ENCODE measurements around the gene NABP1. TPM values are rescaled to one million over a fixed set of nuclear protein-coding genes. Genes with fewer than 3 reads are reported as not detected.

The NABP1 gene
- total RNA-seq, 1 donor from 2014 or later, result 13.0 TPM

DNA sequence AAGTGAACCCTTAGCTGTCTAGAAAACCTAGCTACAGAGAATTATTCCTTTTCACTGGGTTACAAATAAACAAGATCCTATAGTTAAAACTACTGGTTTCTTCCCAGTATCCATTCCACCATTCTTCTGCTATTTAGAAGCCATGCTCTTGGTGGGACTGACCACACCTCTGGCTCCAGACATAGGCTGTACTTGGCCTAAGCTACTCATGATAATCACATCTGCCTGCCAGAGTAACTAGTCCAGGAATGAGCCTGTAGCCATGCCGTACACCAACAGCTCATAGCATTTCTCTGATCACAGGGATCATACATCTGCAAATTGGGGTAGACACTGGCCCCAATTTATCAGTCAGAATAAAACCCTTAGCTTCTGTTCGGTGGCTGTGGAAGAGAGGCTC lies 33.7 kb downstream of the NABP1 start:
- Mint-ChIP-seq H3K4me1 (ENCODE audit: low read depth, unreplicated experiment) (peaks cover 19% of the 10 kb centered on the region), H3K4me3 (ENCODE audit: unreplicated experiment) (no peak overlapping the region), H3K9me3 (ENCODE audit: unreplicated experiment) (no peaks in the 10 kb centered on the region), H3K36me3 (ENCODE audit: unreplicated experiment) (no peaks in the 10 kb centered on the region), H3K27ac (ENCODE audit: unreplicated experiment) (no peak overlapping the region), H3K27me3 (ENCODE audit: unreplicated experiment) (no peaks in the 10 kb centered on the region)
- DNase-seq, result no peak
- TF ChIP-seq, protein P1, sequence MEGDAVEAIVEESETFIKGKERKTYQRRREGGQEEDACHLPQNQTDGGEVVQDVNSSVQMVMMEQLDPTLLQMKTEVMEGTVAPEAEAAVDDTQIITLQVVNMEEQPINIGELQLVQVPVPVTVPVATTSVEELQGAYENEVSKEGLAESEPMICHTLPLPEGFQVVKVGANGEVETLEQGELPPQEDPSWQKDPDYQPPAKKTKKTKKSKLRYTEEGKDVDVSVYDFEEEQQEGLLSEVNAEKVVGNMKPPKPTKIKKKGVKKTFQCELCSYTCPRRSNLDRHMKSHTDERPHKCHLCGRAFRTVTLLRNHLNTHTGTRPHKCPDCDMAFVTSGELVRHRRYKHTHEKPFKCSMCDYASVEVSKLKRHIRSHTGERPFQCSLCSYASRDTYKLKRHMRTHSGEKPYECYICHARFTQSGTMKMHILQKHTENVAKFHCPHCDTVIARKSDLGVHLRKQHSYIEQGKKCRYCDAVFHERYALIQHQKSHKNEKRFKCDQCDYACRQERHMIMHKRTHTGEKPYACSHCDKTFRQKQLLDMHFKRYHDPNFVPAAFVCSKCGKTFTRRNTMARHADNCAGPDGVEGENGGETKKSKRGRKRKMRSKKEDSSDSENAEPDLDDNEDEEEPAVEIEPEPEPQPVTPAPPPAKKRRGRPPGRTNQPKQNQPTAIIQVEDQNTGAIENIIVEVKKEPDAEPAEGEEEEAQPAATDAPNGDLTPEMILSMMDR (IDR thresholded peaks at IDR 0.05; ENCODE audit: partially characterized antibody, unreplicated experiment), result no peak

DNA sequence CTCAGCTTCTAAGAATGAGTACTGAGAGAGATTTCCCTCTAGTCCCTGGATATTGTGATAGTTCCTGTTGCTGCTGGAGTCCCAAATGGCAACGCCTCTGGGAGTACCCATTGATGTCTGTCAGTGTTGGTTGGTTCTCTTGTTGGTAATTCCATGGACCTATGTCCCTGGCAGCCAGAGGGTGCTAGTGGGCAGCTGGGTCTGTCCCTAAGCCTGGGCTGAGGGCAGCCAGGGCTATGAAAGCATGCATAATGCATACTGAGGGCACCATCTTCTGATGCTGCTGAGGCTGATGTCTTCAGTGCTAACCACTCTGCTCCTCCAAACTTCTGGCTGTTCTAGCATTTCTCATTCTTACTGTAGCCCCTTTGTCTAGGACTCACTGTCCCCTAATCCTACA lies 35.9 kb downstream of the NABP1 start:
- H3K4me3 Mint-ChIP-seq (ENCODE audit: unreplicated experiment), result no peak overlapping the region
- H3K9me3 Mint-ChIP-seq (ENCODE audit: unreplicated experiment), result peaks cover 5% of the 10 kb centered on the region
- no peak for DNase-seq
- H3K36me3 Mint-ChIP-seq (ENCODE audit: unreplicated experiment), result no peaks in the 10 kb centered on the region
- H3K27me3 Mint-ChIP-seq (ENCODE audit: unreplicated experiment), result peaks cover 4% of the 10 kb centered on the region
- TF ChIP-seq, protein P1 (IDR thresholded peaks at IDR 0.05; ENCODE audit: partially characterized antibody, unreplicated experiment), result no peak
- peaks cover 32% of the 10 kb centered on the region for H3K4me1 Mint-ChIP-seq (ENCODE audit: low read depth, unreplicated experiment)
- no peak overlapping the region for H3K27ac Mint-ChIP-seq (ENCODE audit: unreplicated experiment)

DNA sequence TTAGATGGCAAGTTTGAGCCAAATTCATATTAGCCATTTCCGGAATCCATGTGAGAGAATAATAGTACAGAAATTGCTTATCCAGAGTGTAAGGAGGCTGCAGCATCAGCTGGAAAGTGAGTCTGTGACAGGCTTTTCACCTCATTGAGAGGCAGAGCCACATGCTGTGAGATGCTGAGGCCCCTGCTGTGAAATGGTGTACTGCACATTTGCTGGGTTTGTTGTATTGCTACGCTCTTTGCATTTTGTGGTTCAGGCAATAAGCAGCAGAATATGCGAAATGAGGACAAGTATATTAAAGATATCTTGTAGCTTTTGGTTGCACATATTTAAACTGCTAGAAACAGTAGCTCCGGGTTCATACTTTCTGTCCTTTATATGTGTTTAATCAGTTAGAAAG lies 37.0 kb downstream of the NABP1 start:
- Mint-ChIP-seq H3K27me3 (ENCODE audit: unreplicated experiment) (peaks cover 4% of the 10 kb centered on the region), H3K27ac (ENCODE audit: unreplicated experiment) (peak overlapping the region; percentile 56), H3K4me3 (ENCODE audit: unreplicated experiment) (no peak overlapping the region), H3K9me3 (ENCODE audit: unreplicated experiment) (peaks cover 5% of the 10 kb centered on the region), H3K36me3 (ENCODE audit: unreplicated experiment) (no peaks in the 10 kb centered on the region), H3K4me1 (ENCODE audit: low read depth, unreplicated experiment) (peaks cover 35% of the 10 kb centered on the region)
- DNase-seq, result peak; percentile 38
- TF ChIP-seq, protein P1 (IDR thresholded peaks at IDR 0.05; ENCODE audit: partially characterized antibody, unreplicated experiment), result no peak

DNA sequence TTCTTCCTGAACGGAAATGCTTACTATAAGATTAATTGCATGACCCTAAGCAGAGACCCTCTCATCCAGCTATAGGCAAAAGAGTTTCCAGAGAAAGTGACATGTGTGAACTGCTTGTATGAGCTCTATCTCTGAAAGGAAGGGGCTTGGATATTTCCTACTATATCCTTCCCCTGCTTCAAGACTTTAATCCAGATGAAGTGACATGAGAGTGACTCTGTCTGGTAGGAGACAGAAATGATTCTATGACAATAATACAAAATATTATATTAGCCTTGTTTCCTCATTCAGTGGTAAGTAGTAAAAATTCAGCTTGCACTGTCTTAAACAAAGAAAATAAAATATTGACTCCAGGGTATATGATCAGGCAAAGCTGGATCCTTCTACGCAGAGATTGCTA lies 37.5 kb downstream of the NABP1 start:
- TF ChIP-seq, protein P1 (IDR thresholded peaks at IDR 0.05; ENCODE audit: partially characterized antibody, unreplicated experiment), result no peak
- Mint-ChIP-seq H3K4me1 (ENCODE audit: low read depth, unreplicated experiment) (peaks cover 36% of the 10 kb centered on the region), H3K9me3 (ENCODE audit: unreplicated experiment) (peaks cover 5% of the 10 kb centered on the region), H3K4me3 (ENCODE audit: unreplicated experiment) (no peak overlapping the region), H3K36me3 (ENCODE audit: unreplicated experiment) (no peaks in the 10 kb centered on the region), H3K27me3 (ENCODE audit: unreplicated experiment) (peaks cover 4% of the 10 kb centered on the region), H3K27ac (ENCODE audit: unreplicated experiment) (peak overlapping the region; percentile 56)
- DNase-seq, result no peak

DNA sequence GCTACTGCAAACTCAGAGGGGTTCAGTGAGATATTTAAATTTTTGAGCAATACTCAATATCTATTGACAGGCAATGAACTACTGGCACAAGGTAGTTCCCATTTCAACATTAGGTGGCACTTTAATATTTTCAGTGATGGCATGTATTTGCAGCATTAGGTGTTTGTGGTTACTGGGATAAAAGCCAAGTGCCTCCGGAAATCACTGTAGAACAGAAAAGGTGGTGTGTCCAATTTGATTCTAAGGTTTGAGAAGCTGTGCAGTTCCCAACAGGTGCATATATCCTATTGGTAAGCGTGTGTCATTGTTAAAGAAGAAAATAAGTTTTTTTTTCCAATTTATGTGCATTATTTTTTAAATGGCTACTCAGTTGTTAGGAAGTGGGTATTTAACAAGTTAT lies 41.3 kb downstream of the NABP1 start:
- no peak for DNase-seq
- H3K27ac Mint-ChIP-seq (ENCODE audit: unreplicated experiment), result no peak overlapping the region
- H3K4me3 Mint-ChIP-seq (ENCODE audit: unreplicated experiment), result no peak overlapping the region

More for the DNA sequence above, 41.3 kb downstream of the NABP1 start:
- Mint-ChIP-seq H3K4me1 (ENCODE audit: low read depth, unreplicated experiment) (peaks cover 40% of the 10 kb centered on the region), H3K27me3 (ENCODE audit: unreplicated experiment) (peaks cover 6% of the 10 kb centered on the region), H3K9me3 (ENCODE audit: unreplicated experiment) (peaks cover 5% of the 10 kb centered on the region), H3K36me3 (ENCODE audit: unreplicated experiment) (no peaks in the 10 kb centered on the region)
- TF ChIP-seq, protein P1 (IDR thresholded peaks at IDR 0.05; ENCODE audit: partially characterized antibody, unreplicated experiment), result no peak
